Measurements from ENCODE around the gene IL6ST.

IL6ST gene

DNA sequence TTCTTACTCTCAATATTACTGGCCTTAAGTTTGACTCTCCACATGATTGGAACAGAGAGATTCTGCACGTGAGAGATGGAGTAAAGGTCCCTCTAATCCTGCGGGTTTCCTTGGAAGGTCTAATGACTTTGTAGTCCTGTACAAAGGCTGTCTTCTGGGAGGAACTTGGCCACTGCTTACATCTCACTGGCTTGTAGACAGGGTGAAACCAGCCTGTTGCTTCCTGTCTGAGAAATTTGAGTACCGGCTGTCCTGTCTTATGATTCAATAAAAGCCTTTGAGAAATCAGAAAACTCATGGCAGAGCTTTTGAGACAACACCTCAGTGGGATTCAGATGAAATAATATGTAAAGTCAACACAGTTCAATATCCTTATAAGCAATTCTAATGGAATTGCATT lies 100.6 kb downstream of the IL6ST start:
- no peak for DNase-seq

DNA sequence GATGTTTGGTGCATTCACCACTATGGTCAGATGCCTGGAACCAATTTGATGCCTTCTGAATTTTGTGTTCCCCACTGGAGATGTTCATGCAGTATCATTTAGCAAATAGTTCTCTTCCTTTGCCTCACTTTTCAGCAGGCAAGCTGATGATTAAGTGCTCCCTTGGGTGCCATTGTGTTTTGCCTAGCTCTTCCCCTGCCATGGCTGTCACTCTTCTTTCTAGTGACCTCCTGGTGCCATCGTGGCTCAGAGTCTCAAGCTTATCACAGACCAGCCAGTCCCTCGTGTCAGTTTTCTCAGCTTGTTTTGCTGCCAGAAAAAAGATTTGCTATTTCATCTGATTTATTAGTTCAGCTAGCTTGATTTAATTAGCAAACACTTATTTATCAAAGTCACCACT lies 102.3 kb downstream of the IL6ST start:
- DNase-seq: no peak

DNA sequence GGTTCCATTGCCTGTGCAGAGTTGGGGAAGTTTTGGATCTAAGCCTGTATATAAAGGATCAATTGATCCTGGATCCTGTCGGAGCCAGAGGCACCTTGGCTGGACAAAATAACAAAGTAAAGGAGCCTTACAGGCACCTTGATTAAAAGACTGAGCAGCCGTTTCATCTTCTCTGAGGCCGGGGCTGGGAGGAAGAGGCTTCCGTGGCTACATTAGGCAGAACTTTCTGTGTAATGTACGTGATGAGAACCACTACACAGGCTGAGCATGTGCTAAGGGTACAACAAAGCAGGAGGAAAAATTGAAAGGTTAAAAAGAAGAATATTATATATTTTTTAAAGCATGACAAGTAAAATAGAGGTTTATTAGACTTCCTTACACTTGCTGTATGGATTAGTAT lies 106.6 kb downstream of the IL6ST start:
- DNase-seq: no peak

DNA sequence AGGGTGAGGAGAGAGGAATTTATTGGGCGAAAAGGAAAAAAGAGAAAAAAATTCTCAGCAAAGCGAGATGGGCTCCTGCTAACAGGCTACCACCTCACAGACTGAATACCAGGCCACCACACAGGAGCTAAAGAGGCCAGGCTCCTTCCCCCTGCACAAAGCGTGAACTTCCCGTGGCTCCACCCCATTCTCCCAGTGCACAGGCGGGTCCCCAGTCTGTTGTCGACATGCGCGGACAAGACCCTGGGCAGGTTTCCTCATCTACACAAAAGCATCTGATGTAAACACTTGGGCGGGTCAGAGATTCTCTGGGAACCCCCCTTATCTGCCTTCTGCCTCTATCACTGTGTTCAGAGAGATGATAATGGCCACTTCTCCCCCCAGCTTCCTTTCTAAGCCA lies 109.4 kb downstream of the IL6ST start:
- DNase-seq: no peak

All from stimulated activated CD4-positive, alpha-beta T cell treated with anti-CD3 and anti-CD28 coated beads, Interleukin-2, amount 100 ng/mL, for 48 hours (primary cell).